Anterior cingulate cortex (tissue), 58 donors: Measurements from ENCODE around the gene PLPP6.

Experiments used
- DNase-seq, 58 donors: peaks; one replicate each; lab custom pipeline; 2025; lab: John Stamatoyannopoulos, UW

PLPP6 gene

GRCh38 chr9:4661611-4662010, 483 bp upstream of the PLPP6 start:
- no peak for DNase-seq

DNA sequence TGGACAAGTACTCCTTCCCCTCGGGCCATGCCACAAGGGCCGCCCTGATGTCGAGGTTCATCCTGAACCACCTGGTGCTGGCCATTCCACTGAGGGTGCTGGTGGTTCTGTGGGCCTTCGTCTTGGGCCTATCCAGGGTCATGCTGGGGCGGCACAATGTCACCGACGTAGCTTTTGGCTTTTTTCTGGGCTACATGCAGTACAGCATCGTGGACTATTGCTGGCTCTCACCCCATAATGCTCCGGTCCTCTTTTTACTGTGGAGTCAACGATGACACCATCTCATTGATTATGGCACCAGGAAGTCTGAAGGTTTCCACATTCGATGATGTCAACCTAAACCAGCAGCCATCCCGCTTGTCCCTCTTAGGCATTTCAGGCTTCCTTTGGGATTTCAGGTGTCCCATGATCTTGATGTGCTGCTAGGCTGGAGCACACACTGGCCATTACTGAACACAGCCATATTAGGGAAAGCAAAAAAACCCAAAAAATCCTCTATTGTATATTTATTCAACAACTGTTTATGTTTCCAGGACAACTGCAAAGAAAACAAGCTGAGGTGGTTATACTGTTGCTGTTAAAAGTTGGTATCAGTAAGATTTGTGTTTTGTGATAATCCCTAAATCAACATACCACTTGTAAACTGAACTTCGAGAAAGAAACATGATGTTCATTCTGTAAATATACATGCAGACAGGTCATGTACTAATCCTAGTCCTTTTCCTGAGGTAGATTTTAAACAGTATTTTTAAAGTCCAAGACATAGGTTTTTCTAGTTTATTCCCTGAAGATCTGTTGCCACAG, 1.1 kb downstream of the PLPP6 start:
- peak in 2 of 58 donors; percentile 30 to 49 for DNase-seq

DNA sequence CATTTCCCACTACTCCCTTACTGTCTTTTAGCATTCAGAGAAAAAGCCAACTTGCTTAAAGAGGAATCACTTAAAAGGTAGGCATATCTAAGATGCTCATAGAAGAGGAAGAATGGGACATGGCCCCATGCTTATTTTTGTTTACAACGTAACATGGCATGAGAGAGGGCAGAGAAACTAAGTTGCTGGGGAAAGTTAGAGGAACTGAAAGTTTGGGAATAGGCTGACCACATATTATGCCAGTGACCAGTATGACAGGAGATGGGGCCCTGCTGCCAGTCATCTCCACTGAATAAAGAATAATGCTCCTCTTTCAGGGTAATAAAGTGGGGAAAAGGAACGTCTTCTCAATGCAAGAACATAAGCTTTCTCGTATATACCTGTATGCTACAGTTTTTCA, 1.9 kb downstream of the PLPP6 start:
- DNase-seq: no peak

- DNase-seq: no peak
These were observed 3.3 kb downstream of the PLPP6 start for GRCh38 chr9:4665357-4665756.

- DNase-seq: peak in 56 of 58 donors; percentile 15 to 78 (median 51)
These were observed 4.1 kb downstream of the PLPP6 start, which contains the start of gene SPATA6L for GRCh38 chr9:4666042-4666699. Gene SPATA6L (minus strand): TSS chr9:4666480. CDS start chr9:4666250, 230 bp downstream.

DNA sequence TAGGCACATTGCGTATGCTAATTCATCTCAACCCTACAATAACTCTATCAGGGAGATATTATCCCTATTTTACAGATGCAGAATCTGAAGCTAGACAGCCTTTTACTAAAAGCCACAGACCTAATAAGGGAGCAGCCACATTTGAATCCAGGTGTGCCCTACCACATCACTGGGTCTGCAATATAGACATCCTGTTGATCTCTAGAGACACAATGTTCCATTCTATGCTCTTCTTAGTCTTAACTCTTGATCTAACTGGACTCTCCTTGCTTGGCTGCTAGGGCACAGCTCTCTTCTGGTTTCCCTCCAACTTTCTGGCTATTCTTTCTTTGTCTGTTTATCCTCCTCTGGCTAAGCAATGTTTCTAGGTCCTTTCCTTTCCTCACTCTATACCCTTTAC, 5.6 kb downstream of the PLPP6 start:
- DNase-seq: no peak

DNA sequence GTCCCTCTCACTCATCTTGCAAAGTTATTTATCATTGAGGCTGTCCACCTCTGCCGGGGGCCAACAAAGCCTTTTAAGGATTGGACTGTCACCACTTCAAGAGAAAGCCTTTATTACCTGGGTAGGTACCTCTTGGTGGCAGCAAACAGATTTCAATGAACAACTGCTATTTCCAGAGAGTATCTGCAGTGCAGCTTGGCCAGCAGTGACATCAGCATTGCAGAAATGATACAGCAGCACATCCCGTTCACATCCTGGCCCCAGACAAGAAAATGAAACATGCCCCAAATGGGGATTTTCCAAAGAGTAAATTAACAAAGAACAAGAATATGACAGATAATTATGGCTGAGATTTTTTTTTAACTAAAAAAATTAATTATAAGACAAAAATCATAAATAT, 6.5 kb downstream of the PLPP6 start:
- DNase-seq: no peak

- DNase-seq: no peak
These were observed 7.8 kb downstream of the PLPP6 start for GRCh38 chr9:4669890-4670289.

DNA sequence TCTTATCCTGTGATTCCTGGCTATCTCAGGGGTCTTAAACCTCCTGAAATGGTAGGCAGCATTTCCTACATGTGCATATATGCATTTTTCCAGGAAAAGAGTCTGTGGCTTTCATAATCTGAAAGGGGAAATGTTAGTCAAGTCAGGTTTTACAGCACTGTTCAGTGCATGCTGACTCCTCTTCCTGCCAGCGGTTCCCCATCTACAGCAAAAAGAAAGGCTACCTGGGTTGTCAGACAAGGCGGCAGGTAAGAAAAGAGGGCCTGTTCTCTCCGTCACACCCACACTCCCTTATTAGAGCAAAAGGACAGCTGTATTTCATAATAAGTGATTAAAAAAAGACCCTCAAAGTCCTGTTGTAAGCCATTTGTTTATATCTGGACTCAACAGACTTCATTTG, 8.5 kb downstream of the PLPP6 start:
- DNase-seq: no peak

DNA sequence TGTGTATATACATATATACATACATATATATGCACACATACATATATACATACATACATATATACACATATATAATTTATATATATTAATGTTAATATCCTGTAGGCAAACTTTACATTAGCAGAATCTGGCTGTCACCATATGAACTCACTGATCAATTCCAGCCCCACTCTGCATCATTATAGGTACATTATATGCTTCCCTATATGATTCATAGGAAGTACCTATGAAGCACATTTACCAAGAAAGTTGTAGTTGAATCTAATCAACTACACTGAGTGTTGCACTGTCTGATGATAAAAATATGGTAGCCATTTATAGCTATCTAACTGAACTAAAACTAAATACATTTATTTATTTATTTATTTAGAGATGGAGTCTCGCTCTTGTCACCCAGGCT, 9.6 kb downstream of the PLPP6 start:
- DNase-seq: no peak

GRCh38 chr9:4674783-4675182, 12.7 kb downstream of the PLPP6 start:
- DNase-seq: no peak

DNA sequence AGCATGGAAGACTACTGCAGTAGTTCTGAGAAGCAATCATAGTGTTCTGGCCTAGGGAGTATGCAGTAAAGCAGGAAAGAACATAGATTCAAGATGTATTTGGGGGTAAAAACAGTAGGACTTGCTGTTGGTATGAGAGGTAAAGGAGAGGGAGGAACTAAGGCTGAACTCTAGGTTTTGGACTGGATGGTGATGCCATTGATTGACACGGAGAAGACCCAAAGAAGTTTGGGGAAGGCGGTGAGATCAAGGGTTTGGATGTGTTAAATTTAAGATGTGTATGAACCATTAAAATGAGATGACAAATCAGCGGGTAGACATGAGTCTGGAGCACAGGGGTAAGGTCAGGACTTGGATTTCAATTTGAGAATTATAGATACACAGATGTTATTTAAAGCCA, 15.3 kb downstream of the PLPP6 start:
- DNase-seq: no peak

DNA sequence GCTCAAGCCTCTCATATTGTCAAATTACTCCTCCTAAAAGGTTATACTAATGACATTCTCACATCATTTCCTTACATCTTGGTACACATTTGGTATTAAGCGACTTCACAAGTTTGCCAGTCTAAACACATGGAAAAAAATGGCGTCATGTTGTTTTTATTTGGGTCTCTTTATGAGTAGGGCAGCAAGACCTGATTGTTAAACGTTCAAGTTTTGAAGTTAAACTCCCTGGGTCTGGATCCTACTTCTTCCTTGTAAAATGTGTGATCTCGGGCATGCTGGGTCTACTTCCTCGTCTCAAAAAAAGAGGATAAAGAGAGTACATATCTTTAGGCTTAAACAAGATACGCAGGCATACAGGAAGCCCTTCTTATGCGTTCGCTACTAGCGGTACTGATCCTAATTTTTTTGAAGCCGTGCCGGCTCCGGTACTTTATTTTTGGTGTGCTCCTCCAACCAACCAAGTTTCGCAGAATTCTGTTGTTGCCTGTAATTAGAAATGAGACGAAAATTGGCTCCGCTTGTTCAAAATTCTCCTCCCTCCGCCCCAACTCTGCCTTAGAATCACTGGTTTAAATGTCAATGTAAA, 16.7 kb downstream of the PLPP6 start:
- peak in 13 of 58 donors; percentile 13 to 76 (median 47) for DNase-seq

DNA sequence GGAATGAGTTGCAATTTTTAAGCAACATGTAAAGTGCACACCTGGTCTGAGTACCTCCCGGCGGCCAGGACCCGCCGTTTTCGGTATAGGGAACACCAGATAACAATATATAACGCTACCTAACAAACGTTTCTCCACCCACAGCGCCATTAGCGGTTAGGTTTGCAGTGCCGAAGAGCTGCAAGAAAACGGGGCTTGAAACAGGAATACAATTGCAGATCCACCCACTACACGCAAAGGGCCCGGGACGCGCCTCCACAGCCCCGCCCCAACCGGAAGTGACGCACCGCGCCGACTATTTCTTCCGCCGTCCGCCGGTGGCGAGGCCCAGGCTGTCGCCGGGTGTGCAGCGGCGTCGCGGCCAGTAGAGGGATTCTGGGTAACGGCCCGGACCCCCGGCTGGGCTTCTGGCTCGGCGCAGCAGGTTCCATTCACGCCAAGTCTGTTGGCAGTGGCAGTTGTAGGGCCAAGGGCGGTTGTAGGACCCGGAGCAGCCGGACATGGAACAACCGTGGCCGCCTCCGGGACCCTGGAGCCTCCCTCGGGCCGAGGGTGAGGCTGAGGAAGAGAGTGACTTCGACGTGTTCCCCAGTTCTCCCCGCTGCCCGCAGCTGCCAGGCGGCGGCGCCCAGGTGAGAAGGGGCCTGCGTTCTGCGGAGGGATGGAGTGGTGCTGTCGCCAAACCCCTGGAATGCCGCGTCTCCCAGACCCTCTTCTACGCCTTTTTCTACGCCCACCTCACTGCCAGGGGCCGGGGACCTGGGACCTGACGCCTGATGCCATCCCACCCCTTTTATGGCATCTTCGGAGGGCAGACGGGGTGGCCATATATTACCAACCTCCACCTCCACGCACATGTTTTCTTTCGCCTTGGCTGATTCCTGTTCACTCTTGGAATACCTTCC, 17.4 kb downstream of the PLPP6 start, which contains the start of gene CDC37L1:
Gene CDC37L1 (plus strand): TSS at position 302 of the 905 bp plus-strand sequence. CDS start 199 bp downstream, at position 501.
- peak; percentile 84 to 99 (median 96) for DNase-seq

- DNase-seq: peak in 3 of 58 donors; percentile 26 to 43 (median 37)
These were observed 18.1 kb downstream of the PLPP6 start for GRCh38 chr9:4680173-4680525.

- no peak for DNase-seq
These were observed 18.7 kb downstream of the PLPP6 start for GRCh38 chr9:4680750-4681149.

DNA sequence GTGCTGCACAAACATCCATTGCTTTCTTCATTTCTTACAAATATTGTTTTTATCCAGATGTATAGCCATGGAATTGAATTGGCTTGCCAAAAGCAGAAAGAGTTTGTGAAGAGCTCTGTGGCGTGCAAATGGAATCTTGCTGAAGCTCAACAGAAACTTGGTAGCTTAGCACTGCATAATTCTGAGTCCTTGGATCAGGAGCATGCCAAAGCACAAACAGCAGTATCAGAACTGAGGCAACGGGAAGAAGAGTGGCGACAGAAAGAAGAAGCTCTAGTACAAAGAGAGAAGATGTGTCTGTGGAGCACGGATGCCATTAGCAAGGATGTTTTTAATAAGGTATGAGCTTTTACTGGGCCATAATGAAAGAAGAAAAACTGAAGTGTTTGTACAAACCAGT, 22.7 kb downstream of the PLPP6 start:
- DNase-seq: no peak

DNA sequence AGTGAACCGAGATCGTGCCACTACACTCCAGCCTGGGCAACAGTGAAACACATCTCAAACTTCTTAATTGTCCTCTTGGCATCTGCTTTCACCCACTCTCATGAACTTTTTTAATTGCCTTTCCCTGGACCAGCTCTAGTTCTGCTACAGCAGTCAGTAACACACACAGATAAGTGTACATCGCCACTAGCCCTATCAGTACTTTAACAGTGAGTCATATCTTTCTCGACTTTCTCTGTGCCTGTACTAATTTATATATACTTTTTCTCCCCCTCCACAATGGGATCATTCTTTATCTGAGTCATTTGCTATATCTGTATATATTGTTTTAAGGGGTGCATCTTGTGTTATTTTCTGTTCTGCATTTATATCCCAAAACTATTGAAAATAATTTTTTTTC, 24.0 kb downstream of the PLPP6 start:
- no peak for DNase-seq

DNA sequence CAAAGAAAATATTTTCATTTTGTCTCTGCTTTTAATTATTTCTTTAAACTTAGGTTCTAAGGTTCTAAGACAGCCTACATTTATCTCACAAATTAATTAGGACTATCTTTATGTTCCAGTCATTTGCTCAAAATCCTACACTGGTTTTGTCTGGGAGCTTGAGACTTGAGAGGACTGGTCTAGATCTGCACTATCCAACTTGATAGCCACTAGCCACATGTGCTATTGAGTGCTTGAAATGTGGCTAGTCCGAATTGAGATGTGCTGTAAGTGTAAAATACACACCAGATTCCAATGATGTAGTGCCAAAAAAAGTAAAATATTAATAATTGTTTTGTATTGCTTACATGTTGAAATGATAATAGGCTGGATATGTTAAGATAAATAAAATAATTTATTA, 24.5 kb downstream of the PLPP6 start:
- DNase-seq: no peak

DNA sequence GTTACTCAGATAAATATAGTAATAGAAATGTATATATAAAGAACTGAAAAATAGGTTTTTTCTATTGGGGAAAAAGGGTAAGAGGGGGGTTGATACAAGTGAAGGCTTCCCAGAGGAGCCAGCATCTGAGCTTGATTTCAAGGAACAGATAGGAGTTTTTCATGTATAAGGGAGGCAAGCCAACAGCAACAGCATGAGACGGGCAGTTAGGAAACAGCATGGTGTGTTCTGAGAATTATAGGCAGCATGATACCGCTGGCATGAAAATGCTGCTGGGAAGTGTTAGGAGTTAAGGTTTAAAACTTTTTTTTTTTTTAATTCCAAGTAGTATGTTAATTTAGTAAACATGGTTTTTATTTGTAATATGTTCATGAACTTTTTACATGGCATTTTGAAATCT, 26.9 kb downstream of the PLPP6 start:
- no peak for DNase-seq
